ENCODE data around the gene FAM107A. TPM values are rescaled to one million over a fixed set of nuclear protein-coding genes. Genes with fewer than 3 reads are reported as not detected.

The FAM107A gene
- polyA plus RNA-seq, 1 donor (not counting 4 experiments of a cell fraction or from before 2014, with no cell fraction given), result not detected

DNA sequence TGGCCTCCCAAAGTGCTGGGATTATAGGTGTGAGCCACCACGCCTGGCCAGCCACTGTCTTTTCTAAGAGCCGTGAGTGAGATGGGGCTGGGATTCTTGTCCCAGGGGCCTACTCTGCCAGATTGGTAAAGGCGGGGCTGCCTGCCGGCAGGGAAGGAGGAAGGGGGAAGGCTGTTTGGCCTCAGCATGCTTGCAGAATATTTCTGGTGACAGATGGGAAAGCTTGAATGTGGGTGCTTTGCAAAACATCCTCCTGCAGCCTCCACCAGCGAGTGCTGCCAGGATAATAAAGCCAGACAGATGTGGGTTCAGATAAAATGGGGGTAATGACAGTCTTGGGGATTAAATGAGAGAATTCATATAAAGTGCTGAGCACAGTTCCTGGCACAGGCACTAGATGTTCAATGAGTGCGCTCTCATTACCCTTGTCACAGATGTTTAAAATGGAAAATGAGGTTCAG lies 20.4 kb downstream of the FAM107A start:
- Histone ChIP-seq H3K79me2 (ENCODE audit: control insufficient read depth, insufficient read depth, low read length) (no peaks in the 10 kb centered on the region), H3K4me2 (ENCODE audit: control insufficient read depth, extremely low read depth, insufficient read depth, low read depth, low read length) (no peak overlapping the region), H2AFZ (ENCODE audit: control insufficient read depth, low read length) (no peak overlapping the region), H3K9me3 (ENCODE audit: control insufficient read depth, low read depth, low read length) (no peaks in the 10 kb centered on the region), H4K20me1 (ENCODE audit: control insufficient read depth, extremely low read depth, insufficient read depth, low read length) (no peaks in the 10 kb centered on the region), H3K9me1 (ENCODE audit: control insufficient read depth, extremely low read depth, insufficient read depth, low read length) (no peaks in the 10 kb centered on the region), H3K27me3 (ENCODE audit: control insufficient read depth, extremely low read depth, insufficient read depth, low read length) (peaks cover 5% of the 10 kb centered on the region), H3K4me3 (ENCODE audit: control insufficient read depth in 2 of 3, extremely low read depth in 1 of 3, insufficient read depth in 2 of 3, low read depth in 1 of 3, low read length in 3 of 3) (no peak overlapping the region), H3K9ac (ENCODE audit: control insufficient read depth, extremely low read depth, insufficient read depth, low read length) (no peak overlapping the region), H3K4me1 (ENCODE audit: control insufficient read depth, extremely low read depth, insufficient read depth, low read length) (peaks cover 6% of the 10 kb centered on the region), H3K27ac (ENCODE audit: control insufficient read depth, insufficient read depth, low read length) (no peak overlapping the region), H3K36me3 (ENCODE audit: control insufficient read depth in 2 of 2, extremely low read depth in 1 of 2, insufficient read depth in 2 of 2, low read length in 2 of 2) (no peaks in the 10 kb centered on the region)
- FAIRE-seq (no peak), DNase-seq (ENCODE audit: low read depth, low spot score) (no peak)
- dilution Hi-C loops (cut with MboI; ENCODE audit: extremely low pct_ligation_motif_present, low sequenced_read_pairs), result no loop called here
- TF ChIP-seq EZH2 (IDR thresholded peaks at IDR 0.05; ENCODE audit: low read length), result no peak
- TF ChIP-seq, protein P1, sequence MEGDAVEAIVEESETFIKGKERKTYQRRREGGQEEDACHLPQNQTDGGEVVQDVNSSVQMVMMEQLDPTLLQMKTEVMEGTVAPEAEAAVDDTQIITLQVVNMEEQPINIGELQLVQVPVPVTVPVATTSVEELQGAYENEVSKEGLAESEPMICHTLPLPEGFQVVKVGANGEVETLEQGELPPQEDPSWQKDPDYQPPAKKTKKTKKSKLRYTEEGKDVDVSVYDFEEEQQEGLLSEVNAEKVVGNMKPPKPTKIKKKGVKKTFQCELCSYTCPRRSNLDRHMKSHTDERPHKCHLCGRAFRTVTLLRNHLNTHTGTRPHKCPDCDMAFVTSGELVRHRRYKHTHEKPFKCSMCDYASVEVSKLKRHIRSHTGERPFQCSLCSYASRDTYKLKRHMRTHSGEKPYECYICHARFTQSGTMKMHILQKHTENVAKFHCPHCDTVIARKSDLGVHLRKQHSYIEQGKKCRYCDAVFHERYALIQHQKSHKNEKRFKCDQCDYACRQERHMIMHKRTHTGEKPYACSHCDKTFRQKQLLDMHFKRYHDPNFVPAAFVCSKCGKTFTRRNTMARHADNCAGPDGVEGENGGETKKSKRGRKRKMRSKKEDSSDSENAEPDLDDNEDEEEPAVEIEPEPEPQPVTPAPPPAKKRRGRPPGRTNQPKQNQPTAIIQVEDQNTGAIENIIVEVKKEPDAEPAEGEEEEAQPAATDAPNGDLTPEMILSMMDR (optimal IDR thresholded peaks at IDR 0.05 in 1 of 3, IDR thresholded peaks at IDR 0.05 in 1 of 3, conservative IDR thresholded peaks at IDR 0.05 in 1 of 3; ENCODE audit: extremely low read depth in 1 of 3, insufficient read depth in 2 of 3, low read length in 3 of 3), result no peak

DNA sequence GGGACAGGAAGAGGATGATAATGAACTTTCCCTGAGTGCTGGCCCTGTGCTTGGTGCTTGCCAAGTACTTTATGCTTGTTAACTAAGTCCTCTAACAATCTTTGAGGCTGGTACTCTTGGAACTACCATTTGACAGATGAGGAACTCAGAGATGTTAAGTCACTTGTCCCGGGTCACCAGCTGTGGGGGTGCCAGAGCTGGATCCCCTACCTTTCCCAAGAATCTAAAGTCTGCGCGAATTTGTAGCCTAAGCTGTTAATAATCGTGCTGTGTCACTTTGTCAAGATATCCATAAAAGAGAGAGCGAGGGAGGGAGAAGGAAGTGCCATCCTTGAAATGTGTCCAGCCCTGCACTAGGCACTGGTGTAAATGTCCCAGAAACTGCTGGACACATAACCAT lies 21.2 kb downstream of the FAM107A start:
- Histone ChIP-seq H3K9me1 (ENCODE audit: control insufficient read depth, extremely low read depth, insufficient read depth, low read length) (no peaks in the 10 kb centered on the region), H3K9ac (ENCODE audit: control insufficient read depth, extremely low read depth, insufficient read depth, low read length) (no peak overlapping the region), H3K4me1 (ENCODE audit: control insufficient read depth, extremely low read depth, insufficient read depth, low read length) (peaks cover 4% of the 10 kb centered on the region), H3K4me2 (ENCODE audit: control insufficient read depth, extremely low read depth, insufficient read depth, low read depth, low read length) (no peak overlapping the region), H3K79me2 (ENCODE audit: control insufficient read depth, insufficient read depth, low read length) (no peaks in the 10 kb centered on the region), H2AFZ (ENCODE audit: control insufficient read depth, low read length) (no peak overlapping the region), H3K27ac (ENCODE audit: control insufficient read depth, insufficient read depth, low read length) (no peak overlapping the region), H3K9me3 (ENCODE audit: control insufficient read depth, low read depth, low read length) (no peaks in the 10 kb centered on the region), H4K20me1 (ENCODE audit: control insufficient read depth, extremely low read depth, insufficient read depth, low read length) (no peaks in the 10 kb centered on the region), H3K27me3 (ENCODE audit: control insufficient read depth, extremely low read depth, insufficient read depth, low read length) (peaks cover 5% of the 10 kb centered on the region), H3K4me3 (ENCODE audit: control insufficient read depth in 2 of 3, extremely low read depth in 1 of 3, insufficient read depth in 2 of 3, low read depth in 1 of 3, low read length in 3 of 3) (no peak overlapping the region), H3K36me3 (ENCODE audit: control insufficient read depth in 2 of 2, extremely low read depth in 1 of 2, insufficient read depth in 2 of 2, low read length in 2 of 2) (no peaks in the 10 kb centered on the region)
- dilution Hi-C loops (cut with MboI; ENCODE audit: extremely low pct_ligation_motif_present, low sequenced_read_pairs), result no loop called here
- DNase-seq (ENCODE audit: low read depth, low spot score) (no peak), FAIRE-seq (no peak)
- no peak for TF ChIP-seq EZH2 (IDR thresholded peaks at IDR 0.05; ENCODE audit: low read length)
- TF ChIP-seq, protein P1 (optimal IDR thresholded peaks at IDR 0.05 in 1 of 3, IDR thresholded peaks at IDR 0.05 in 1 of 3, conservative IDR thresholded peaks at IDR 0.05 in 1 of 3; ENCODE audit: extremely low read depth in 1 of 3, insufficient read depth in 2 of 3, low read length in 3 of 3), result no peak
